Right ventricle myocardium inferior (tissue), 1 donor: ENCODE data around the gene PAAF1. TPM values are rescaled to one million over a fixed set of nuclear protein-coding genes. Genes with fewer than 3 reads are reported as not detected.

ENCODE experiments used
- ATAC-seq: fragments of 200-7000 bp; cut with Tn5 transposase; one replicate; pipeline ENCODE4 v1.9.1; 2020; ENCODE audit warnings: mild to moderate bottlenecking, moderate library complexity
- DNase-seq: peaks from one replicate; pipeline ENCODE4 v3.0.0; 2021; ENCODE audit errors: missing footprints
- intact Hi-C: fragments of 100-400 bp; cut with DNase I; formaldehyde crosslinking; loops from one replicate; pipeline ENCODE4 v1.11.0; 2022
- total RNA-seq: library from RNA; stranded (reverse); fragmentation: NEBNext Ultra II Directional; extraction: Animal tissue kit (Norgen Biotek cat#: 25700); gene quantifications from one replicate; pipeline ENCODE4 v1.2.1, GENCODE V29; 2021
- donor health status: DM: no; HTN: yes; CAD: no; lungs with severe emphysema.

The PAAF1 gene
- total RNA-seq, 1 donor from 2014 or later: 10.7 TPM

DNA sequence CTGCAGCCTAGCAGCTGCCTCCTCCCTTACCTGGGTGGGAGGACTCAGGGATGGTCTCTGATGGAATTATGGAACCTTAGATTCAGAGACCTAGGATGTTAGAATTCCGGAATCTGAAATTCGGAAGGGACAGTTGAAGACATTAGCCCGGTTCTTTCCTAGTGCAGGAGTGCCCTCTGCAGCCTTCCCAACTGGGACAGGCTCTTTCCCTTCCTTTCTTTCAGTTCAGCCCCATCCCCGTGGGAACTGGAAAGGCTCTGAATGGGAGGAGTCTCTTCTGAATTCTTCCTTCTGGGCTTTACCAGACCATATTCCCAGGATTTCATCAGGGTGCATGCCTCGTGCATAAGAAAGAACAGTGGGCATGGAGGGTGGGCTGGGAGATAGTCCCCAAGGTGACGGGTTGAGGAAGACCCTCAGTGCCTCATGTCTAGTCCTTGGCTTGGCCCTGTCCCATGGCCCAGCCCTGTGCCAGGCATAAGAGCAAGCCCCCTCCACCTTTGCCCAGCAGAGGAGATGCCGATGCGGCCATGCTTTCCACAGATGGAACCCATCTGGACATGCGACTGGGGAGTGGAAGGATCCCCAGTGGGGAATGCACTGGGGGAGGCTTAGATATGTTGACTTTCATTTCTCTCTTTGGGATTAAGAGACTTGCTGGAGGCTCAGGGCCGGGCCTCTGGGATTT lies 88.4 kb downstream of the PAAF1 start:
- intact Hi-C loops: no loop called here
- ATAC-seq: no peak
- DNase-seq: no peak

DNA sequence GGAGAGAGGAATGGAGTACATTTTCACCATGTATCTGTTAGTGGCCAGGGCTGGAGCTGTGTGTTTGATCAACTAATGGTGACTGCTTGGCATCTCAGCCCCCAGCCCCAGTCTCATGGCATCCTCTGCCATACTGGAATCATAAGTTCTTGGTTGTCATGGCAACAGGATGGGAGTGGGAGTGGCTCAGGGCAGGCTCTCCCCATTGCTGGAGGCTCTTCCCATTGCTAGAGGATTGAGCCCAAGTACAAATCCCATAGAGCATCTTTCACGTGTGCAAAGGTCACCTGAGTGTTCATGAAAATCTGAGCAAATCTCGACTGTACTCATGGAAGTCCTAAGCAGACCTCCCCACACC lies 88.9 kb downstream of the PAAF1 start:
- no peak for ATAC-seq
- no peak for DNase-seq
- intact Hi-C loops: no loop called here

GRCh38 chr11:73968356-73968966 lies 91.7 kb downstream of the PAAF1 start:
- intact Hi-C loops: no loop called here
- DNase-seq: no peak
- ATAC-seq: no peak

GRCh38 chr11:73969091-73969490 lies 92.3 kb downstream of the PAAF1 start:
- DNase-seq (no peak), ATAC-seq (no peak)

GRCh38 chr11:73969991-73970800 lies 93.4 kb downstream of the PAAF1 start:
- intact Hi-C loops: no loop called here

More at GRCh38 chr11:73969091-73969490, 92.3 kb downstream of the PAAF1 start:
- intact Hi-C loops: no loop called here

DNA sequence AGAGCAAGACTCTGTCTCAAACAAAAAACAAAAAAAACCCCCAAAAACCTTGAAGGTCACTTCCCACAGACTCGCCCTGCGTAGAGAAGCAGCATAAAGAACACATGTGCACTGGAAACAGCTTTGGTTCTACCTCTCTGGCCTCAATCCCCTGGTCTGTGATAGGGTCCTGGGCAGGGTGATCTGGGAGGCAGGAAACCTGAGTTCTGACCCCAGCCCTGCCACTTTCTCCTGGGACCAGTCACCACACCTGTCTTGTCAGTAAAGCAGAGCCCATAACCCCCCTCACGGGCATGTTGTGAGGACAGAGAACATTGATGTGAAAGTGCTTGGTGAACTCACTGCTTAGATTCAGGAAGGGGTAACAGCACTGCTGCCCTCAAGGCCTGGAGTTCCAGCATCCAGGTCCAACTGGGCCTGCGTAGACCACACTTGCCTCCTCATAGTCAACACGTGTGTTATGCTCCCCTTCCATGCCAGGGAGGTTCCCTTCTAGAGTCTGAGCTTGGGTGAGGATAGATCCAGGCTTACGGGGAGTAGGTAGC lies 94.4 kb downstream of the PAAF1 start:
- no peak for DNase-seq
- intact Hi-C loops: no loop called here
- ATAC-seq: no peak

More at GRCh38 chr11:73969991-73970800, 93.4 kb downstream of the PAAF1 start:
- ATAC-seq (no peak), DNase-seq (no peak)

GRCh38 chr11:73972187-73972586 lies 95.4 kb downstream of the PAAF1 start:
- ATAC-seq: no peak
- DNase-seq: no peak
- intact Hi-C loops: no loop called here

GRCh38 chr11:73972620-73973449 lies 96.0 kb downstream of the PAAF1 start:
- no peak for DNase-seq
- intact Hi-C loops: no loop called here
- ATAC-seq: no peak

GRCh38 chr11:73974604-73975478 lies 98.0 kb downstream of the PAAF1 start:
- ATAC-seq (no peak), DNase-seq (no peak)
- intact Hi-C loops: no loop called here

- ATAC-seq (no peak), DNase-seq (no peak)
- intact Hi-C loops: no loop called here
Observed at GRCh38 chr11:73975479-73975757, 98.6 kb downstream of the PAAF1 start.

DNA sequence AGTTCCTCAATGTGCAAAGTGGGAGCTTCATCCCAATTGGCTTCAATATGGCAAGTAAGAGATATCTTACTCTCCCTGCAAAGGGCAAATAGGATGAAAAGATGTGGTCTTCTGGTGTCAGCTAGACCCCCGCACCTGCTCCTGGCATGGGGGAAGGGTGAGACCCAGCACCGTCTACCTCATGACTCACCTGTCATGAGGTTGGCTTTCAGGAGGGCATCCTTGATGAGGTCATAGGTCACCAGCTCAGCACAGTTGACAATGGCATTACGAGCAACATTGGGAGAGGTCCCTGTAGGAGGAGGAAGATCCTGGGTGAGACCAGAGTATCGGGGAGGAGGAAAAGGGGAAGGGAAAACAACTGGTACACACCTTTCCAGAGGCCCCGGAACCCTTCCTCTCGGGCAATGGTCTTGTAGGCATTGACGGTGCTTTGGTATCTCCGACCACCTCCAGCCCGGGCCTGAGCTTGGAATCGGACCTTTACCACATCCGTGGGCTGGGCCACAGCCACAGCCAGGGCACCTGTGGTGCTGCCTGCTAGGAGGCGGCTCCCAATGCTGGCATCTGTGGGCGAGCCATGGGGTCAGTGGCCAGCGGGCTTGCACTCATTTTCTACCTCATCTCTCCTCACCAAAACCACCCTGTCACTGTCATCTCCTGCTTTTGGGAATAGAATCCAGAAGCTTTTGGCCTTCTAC lies 99.8 kb downstream of the PAAF1 start:
- DNase-seq: no peak
- intact Hi-C loops: no loop called here

GRCh38 chr11:73977856-73978519 lies 101.2 kb downstream of the PAAF1 start:
- ATAC-seq: no peak
- no peak for DNase-seq
- intact Hi-C loops: no loop called here

More for the DNA sequence above, 99.8 kb downstream of the PAAF1 start:
- no peak for ATAC-seq

DNA sequence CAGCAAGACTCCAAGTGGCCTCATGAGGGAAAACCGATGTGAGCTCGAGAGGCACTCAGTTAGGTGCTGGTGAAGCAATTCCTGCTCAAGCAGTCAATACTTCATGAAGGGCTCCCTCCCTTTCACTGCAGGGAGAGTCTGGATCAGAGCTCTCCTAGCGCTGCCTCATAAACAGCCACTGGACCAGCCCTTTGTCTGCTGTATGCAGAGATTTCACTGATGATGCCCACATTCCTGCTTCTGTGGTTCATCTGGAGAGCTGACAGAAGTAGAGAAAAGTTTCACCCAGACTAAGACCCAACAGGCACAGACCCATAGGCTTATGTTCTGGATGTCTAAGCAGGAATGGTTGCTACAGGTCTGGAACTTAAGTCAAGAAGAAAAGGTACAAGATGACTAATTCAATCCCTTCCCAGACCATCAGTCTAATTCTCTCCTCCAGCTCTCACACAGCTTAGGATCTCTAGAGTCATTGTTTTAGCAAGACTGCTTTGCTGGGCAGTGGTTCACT lies 101.8 kb downstream of the PAAF1 start:
- DNase-seq (no peak), ATAC-seq (no peak)
- intact Hi-C loops: no loop called here

- intact Hi-C loops: no loop called here
- DNase-seq (peak; percentile 77), ATAC-seq (no peak)
Observed at GRCh38 chr11:73980001-73980961, 103.5 kb downstream of the PAAF1 start.
